ENCODE data around the gene PPP3CA.

The PPP3CA gene

GRCh38 chr4:101347557-101348366 lies 436 bp upstream of the PPP3CA start:
- H3K4me1 ChIP-seq (ENCODE audit: insufficient read depth, low read length, severe bottlenecking) = peaks cover 32% of the 10 kb centered on the region
- H3K27ac ChIP-seq (ENCODE audit: low read depth, low read length, poor library complexity, severe bottlenecking) = peak overlapping the region; percentile 89
- no peaks in the 10 kb centered on the region for H3K27me3 ChIP-seq (ENCODE audit: insufficient read depth, low read length)
- TF ChIP-seq EZH2 (IDR thresholded peaks at IDR 0.05; ENCODE audit: borderline replicate concordance, low read length) (no peak), CTCF (IDR thresholded peaks at IDR 0.05; ENCODE audit: low read length) (peak; percentile 20; the same call in 1 of the 2 replicates)
- no peaks in the 10 kb centered on the region for H3F3A ChIP-seq (ENCODE audit: insufficient read depth, low read length)
- peak overlapping the region; percentile 79 for H3K4me3 ChIP-seq (ENCODE audit: low read depth, low read length, poor library complexity, severe bottlenecking)
- H2AFZ ChIP-seq (ENCODE audit: low read length) = 0 out of 2 replicates have a peak overlapping the region, but pooled peaks have one; percentile 19
- peak overlapping the region; percentile 97 for H3K4me2 ChIP-seq (ENCODE audit: low read length)
- no peaks in the 10 kb centered on the region for H3K9me3 ChIP-seq (ENCODE audit: low read length)
- H3K9me2 ChIP-seq (ENCODE audit: low read depth, low read length) = no peaks in the 10 kb centered on the region
- peaks cover 29% of the 10 kb centered on the region for H3K79me2 ChIP-seq (ENCODE audit: insufficient read depth, low read length)
- no peaks in the 10 kb centered on the region for H3K36me3 ChIP-seq (ENCODE audit: insufficient read depth, low read length)
- H3K9ac ChIP-seq (ENCODE audit: low read length) = peak overlapping the region; percentile 89
- no peaks in the 10 kb centered on the region for H4K20me1 ChIP-seq (ENCODE audit: insufficient read depth, low read length)

- H3K27me3 ChIP-seq (ENCODE audit: insufficient read depth, low read length) = no peaks in the 10 kb centered on the region
- H2AFZ ChIP-seq (ENCODE audit: low read length) = no peak overlapping the region
- peak overlapping the region; percentile 79 for H3K4me3 ChIP-seq (ENCODE audit: low read depth, low read length, poor library complexity, severe bottlenecking)
- no peaks in the 10 kb centered on the region for H3K9me3 ChIP-seq (ENCODE audit: low read length)
- H3F3A ChIP-seq (ENCODE audit: insufficient read depth, low read length) = no peaks in the 10 kb centered on the region
- H3K36me3 ChIP-seq (ENCODE audit: insufficient read depth, low read length) = no peaks in the 10 kb centered on the region
- peak overlapping the region; percentile 89 for H3K9ac ChIP-seq (ENCODE audit: low read length)
- peaks cover 44% of the 10 kb centered on the region for H3K4me1 ChIP-seq (ENCODE audit: insufficient read depth, low read length, severe bottlenecking)
- H3K9me2 ChIP-seq (ENCODE audit: low read depth, low read length) = no peaks in the 10 kb centered on the region
- peak overlapping the region; percentile 97 for H3K4me2 ChIP-seq (ENCODE audit: low read length)
- H3K79me2 ChIP-seq (ENCODE audit: insufficient read depth, low read length) = peaks cover 40% of the 10 kb centered on the region
- H4K20me1 ChIP-seq (ENCODE audit: insufficient read depth, low read length) = no peaks in the 10 kb centered on the region
- no peak for TF ChIP-seq EZH2 (IDR thresholded peaks at IDR 0.05; ENCODE audit: borderline replicate concordance, low read length)
- TF ChIP-seq CTCF (IDR thresholded peaks at IDR 0.05; ENCODE audit: low read length) = no peak
- peak overlapping the region; percentile 89 for H3K27ac ChIP-seq (ENCODE audit: low read depth, low read length, poor library complexity, severe bottlenecking)
Measured at GRCh38 chr4:101346351-101347266, 717 bp downstream of the PPP3CA start.

GRCh38 chr4:101345596-101346350 lies 1.6 kb downstream of the PPP3CA start:
- Histone ChIP-seq H3K9me2 (ENCODE audit: low read depth, low read length) (no peaks in the 10 kb centered on the region), H3K4me3 (ENCODE audit: low read depth, low read length, poor library complexity, severe bottlenecking) (peak overlapping the region; percentile 79), H3K27me3 (ENCODE audit: insufficient read depth, low read length) (no peaks in the 10 kb centered on the region), H2AFZ (ENCODE audit: low read length) (no peak overlapping the region), H3F3A (ENCODE audit: insufficient read depth, low read length) (no peaks in the 10 kb centered on the region), H3K4me1 (ENCODE audit: insufficient read depth, low read length, severe bottlenecking) (peaks cover 52% of the 10 kb centered on the region), H4K20me1 (ENCODE audit: insufficient read depth, low read length) (no peaks in the 10 kb centered on the region), H3K4me2 (ENCODE audit: low read length) (peak overlapping the region; percentile 97), H3K9ac (ENCODE audit: low read length) (peak overlapping the region; percentile 89), H3K36me3 (ENCODE audit: insufficient read depth, low read length) (no peaks in the 10 kb centered on the region), H3K79me2 (ENCODE audit: insufficient read depth, low read length) (peaks cover 49% of the 10 kb centered on the region), H3K27ac (ENCODE audit: low read depth, low read length, poor library complexity, severe bottlenecking) (peak overlapping the region; percentile 89), H3K9me3 (ENCODE audit: low read length) (no peaks in the 10 kb centered on the region)
- TF ChIP-seq CTCF (IDR thresholded peaks at IDR 0.05; ENCODE audit: low read length) = no peak
- no peak for TF ChIP-seq EZH2 (IDR thresholded peaks at IDR 0.05; ENCODE audit: borderline replicate concordance, low read length)
